GM10248 (cell line): Measurements from ENCODE around the gene STIM2.
"Not testable (repeated sequence)": the region's sequence is repeated elsewhere in the genome, so short reads cannot be mapped to it uniquely, and the experiment has no call there.

ENCODE experiments used
- CTCF ChIA-PET: fragments of 300-600 bp; sonication (Branson Sonifier 250); formaldehyde crosslinking; extraction: SDS; loops from one replicate; lab custom pipeline; 2021; ENCODE audit warnings: antibody characterized with exemption; lab: Yijun Ruan, JAX
- POLR2A ChIA-PET: fragments of 350-650 bp; sonication (Branson Sonifier 250); formaldehyde crosslinking; extraction: SDS; loops from one replicate; lab custom pipeline; 2020; ENCODE audit warnings: antibody characterized with exemption; lab: Yijun Ruan, JAX
- DNase-seq: peaks from one replicate; pipeline ENCODE4 v3.0.0; 2012; ENCODE audit errors: extremely low spot score
- CTCF ChIP-seq: IDR thresholded peaks from 2 replicates; pipeline ENCODE4 v1.5.1; 2012; ENCODE audit warnings: mild to moderate bottlenecking, low read depth; ENCODE audit errors: extremely low read depth, missing control alignments, control extremely low read depth

The STIM2 gene

GRCh38 chr4:26891054-26891453, 30.4 kb downstream of the STIM2 start:
- no peak for DNase-seq
- no peak for TF ChIP-seq CTCF
- POLR2A ChIA-PET, result interaction anchor here (0.7 kb wide), 1 partner anchor 697 kb away, joined by 3 read pairs; no protein-coding TSS in a partner anchor
- CTCF ChIA-PET, result interaction anchor here (1.1 to 1.9 kb wide), 3 partner anchors 10 to 133 kb away, joined by 3 to 6 read pairs (median 3); no protein-coding TSS in a partner anchor

- CTCF ChIA-PET, result interaction anchor here (0.8 to 1.9 kb wide), 3 partner anchors 9 to 18 kb away, joined by 3 to 6 read pairs (median 5); no protein-coding TSS in a partner anchor
- POLR2A ChIA-PET, result no interaction called here
Observed at GRCh38 chr4:26891867-26892266, 31.2 kb downstream of the STIM2 start.

GRCh38 chr4:26892480-26893150, 32.0 kb downstream of the STIM2 start:
- CTCF ChIA-PET, result interaction anchor here (0.8 to 2.0 kb wide), 6 partner anchors 8 to 30 kb away, joined by 3 to 6 read pairs (median 5); no protein-coding TSS in a partner anchor
- no peak for TF ChIP-seq CTCF
- POLR2A ChIA-PET, result no interaction called here
- DNase-seq, result no peak

More at GRCh38 chr4:26891867-26892266, 31.2 kb downstream of the STIM2 start:
- no peak for TF ChIP-seq CTCF
- no peak for DNase-seq

- no peak for DNase-seq
- TF ChIP-seq CTCF, result no peak
- POLR2A ChIA-PET, result interaction anchor here (0.7 kb wide), 1 partner anchor 134 kb away, joined by 3 read pairs; no protein-coding TSS in a partner anchor
- CTCF ChIA-PET, result interaction anchor here (1.2 to 2.0 kb wide), 4 partner anchors 9 to 31 kb away, joined by 3 to 6 read pairs (median 5); no protein-coding TSS in a partner anchor
Observed at GRCh38 chr4:26893491-26893890, 32.9 kb downstream of the STIM2 start.

GRCh38 chr4:26894881-26895280, 34.2 kb downstream of the STIM2 start:
- POLR2A ChIA-PET, DNase-seq: not testable (repeated sequence)
- CTCF ChIA-PET, result interaction anchor here (1.0 kb wide), 1 partner anchor 27 kb away, joined by 4 read pairs; no protein-coding TSS in a partner anchor

- TF ChIP-seq CTCF, result no peak
- POLR2A ChIA-PET, result no interaction called here
- no peak for DNase-seq
- CTCF ChIA-PET, result no interaction called here
Observed at GRCh38 chr4:26896636-26897035, 36.0 kb downstream of the STIM2 start.

- TF ChIP-seq CTCF, result no peak
- DNase-seq, result no peak
- ChIA-PET POLR2A (interaction anchor here (1.3 kb wide), 1 partner anchor 27 kb away, joined by 3 read pairs; no protein-coding TSS in a partner anchor), CTCF (interaction anchor here (1.3 to 1.7 kb wide), 4 partner anchors 8 to 35 kb away, joined by 3 to 6 read pairs (median 4); no protein-coding TSS in a partner anchor)
Observed at GRCh38 chr4:26899991-26900390, 39.4 kb downstream of the STIM2 start.
